CD14-positive monocyte (primary cell): ENCODE measurements around the gene GABBR2. TPM values are rescaled to one million over a fixed set of nuclear protein-coding genes. Genes with fewer than 3 reads are reported as not detected.

Source experiments
- DNase-seq, 3 donors: peaks; one replicate each; pipeline ENCODE4 v3.0.0-alpha.2; 2011 to 2022
- H2AFZ ChIP-seq: 2 replicates; pipeline ENCODE4 v1.6.0; 2012; ENCODE audit warnings: mild to moderate bottlenecking, low read depth, low read length, inconsistent platforms; ENCODE audit not compliant: insufficient read depth, poor library complexity, severe bottlenecking
- H3K27ac ChIP-seq, 2 donors: 1 replicate in 1 of 2; 2 replicates in 1 of 2; pipeline ENCODE4 v1.5.1; 2012 to 2013; ENCODE audit warnings: low read length in 2 of 2, control low read depth in 1 of 2, inconsistent platforms in 1 of 2, low read depth in 1 of 2, mild to moderate bottlenecking in 1 of 2
- H3K27me3 ChIP-seq, 2 donors: one replicate each; pipeline versions ENCODE4 v1.6.0 to v1.6.1; 2011 to 2013; ENCODE audit warnings: low read length in 2 of 2; ENCODE audit not compliant: control insufficient read depth in 2 of 2, insufficient read depth in 2 of 2
- H3K36me3 ChIP-seq, 2 donors: replicated peaks in 1 of 2; 1 replicate in 1 of 2; 2 replicates in 1 of 2; pipeline versions ENCODE4 v1.5.1 to v1.6.1; 2012 to 2013; ENCODE audit warnings: low read length in 2 of 2, control low read depth in 1 of 2, inconsistent platforms in 1 of 2, mild to moderate bottlenecking in 1 of 2; ENCODE audit not compliant: insufficient read depth in 2 of 2, control insufficient read depth in 1 of 2
- H3K4me1 ChIP-seq, 2 donors: 1 replicate in 1 of 2; 2 replicates in 1 of 2; pipeline versions ENCODE4 v1.5.1 to v1.6.1; 2012 to 2013; ENCODE audit warnings: low read length in 2 of 2, control low read depth in 1 of 2, inconsistent platforms in 1 of 2, mild to moderate bottlenecking in 1 of 2, moderate library complexity in 1 of 2; ENCODE audit not compliant: insufficient read depth in 2 of 2, control insufficient read depth in 1 of 2
- H3K4me2 ChIP-seq: replicated peaks from 2 replicates; pipeline ENCODE3; 2012; ENCODE audit warnings: low read length, moderate library complexity, mild to moderate bottlenecking; ENCODE audit not compliant: poor library complexity, severe bottlenecking; ENCODE audit errors: extremely low read depth
- H3K4me3 ChIP-seq, 3 experiments: fragments of 200-600 bp in 1 of 3; sonication (generic) in 1 of 3; replicated peaks in 1 of 3; 1 replicate in 2 of 3; 2 replicates in 1 of 3; pipeline ENCODE4 v1.5.1; 2011 to 2013; ENCODE audit warnings: low read length in 3 of 3, mild to moderate bottlenecking in 3 of 3, control low read depth in 2 of 3, low read depth in 2 of 3, inconsistent platforms in 1 of 3, moderate library complexity in 1 of 3
- H3K79me2 ChIP-seq: 2 replicates; pipeline ENCODE4 v1.6.0; 2012; ENCODE audit warnings: mild to moderate bottlenecking, control low read depth, inconsistent platforms, low read length, moderate library complexity; ENCODE audit not compliant: insufficient read depth
- H3K9ac ChIP-seq: 2 replicates; pipeline ENCODE4 v1.6.0; 2017; ENCODE audit warnings: low read length, mild to moderate bottlenecking; ENCODE audit not compliant: insufficient read depth, poor library complexity, severe bottlenecking
- H3K9me3 ChIP-seq, 2 donors: replicated peaks in 1 of 2; 1 replicate in 1 of 2; 2 replicates in 1 of 2; pipeline versions ENCODE4 v1.5.1 to v1.6.1; 2012 to 2013; ENCODE audit warnings: low read length in 2 of 2, control low read depth in 1 of 2; ENCODE audit not compliant: control insufficient read depth in 1 of 2, insufficient read depth in 1 of 2
- H4K20me1 ChIP-seq: 2 replicates; pipeline ENCODE4 v1.6.0; 2012; ENCODE audit warnings: mild to moderate bottlenecking, low read length, control low read depth, moderate library complexity; ENCODE audit not compliant: insufficient read depth
- H3K27ac Mint-ChIP-seq, 7 donors: one replicate each; pipeline ENCODE4 v1.8.0; 2020; ENCODE audit warnings: mild to moderate bottlenecking in 7 of 7, mixed read lengths in 7 of 7, moderate library complexity in 6 of 7, inconsistent platforms in 2 of 7
- H3K27me3 Mint-ChIP-seq, 3 donors: one replicate each; pipeline ENCODE4 v1.8.0; 2021 to 2022; ENCODE audit warnings: low read depth in 3 of 3, mild to moderate bottlenecking in 3 of 3, mixed read lengths in 3 of 3, moderate library complexity in 3 of 3, inconsistent platforms in 1 of 3
- H3K36me3 Mint-ChIP-seq, 2 donors: one replicate each; pipeline ENCODE4 v1.8.0; 2020; ENCODE audit warnings: mixed read lengths in 2 of 2, inconsistent platforms in 1 of 2, mild to moderate bottlenecking in 1 of 2
- H3K4me1 Mint-ChIP-seq: one replicate; pipeline ENCODE4 v1.8.0; 2020; ENCODE audit warnings: mild to moderate bottlenecking, mixed read lengths
- H3K4me3 Mint-ChIP-seq, 2 donors: one replicate each; pipeline ENCODE4 v1.8.0; 2020; ENCODE audit warnings: mild to moderate bottlenecking in 2 of 2, mixed read lengths in 2 of 2, moderate library complexity in 1 of 2
- H3K9me3 Mint-ChIP-seq, 7 donors: one replicate each; pipeline ENCODE4 v1.8.0; 2020 to 2022; ENCODE audit warnings: mixed read lengths in 7 of 7, mild to moderate bottlenecking in 6 of 7, moderate library complexity in 6 of 7, inconsistent platforms in 2 of 7
- CTCF ChIP-seq: fragments of 200-600 bp; IDR thresholded peaks from one replicate; pipeline ENCODE4 v1.8.0; 2022; ENCODE audit warnings: antibody characterized with exemption, mild to moderate bottlenecking
- WGBS: methylation state at CpG from one replicate; pipeline ENCODE4 v1.1.5; 2013; ENCODE audit warnings: missing lambda C conversion rate; ENCODE audit not compliant: insufficient coverage; 5-methylcytosine and 5-hydroxymethylcytosine counted together
- intact Hi-C, 2 donors: fragments of 100-400 bp; cut with micrococcal nuclease; formaldehyde crosslinking; loops; one replicate each; pipeline versions ENCODE4 v1.15.0 to v1.15.1; 2023
- polyA plus RNA-seq, 3 donors: library from polyadenylated mRNA; depleted of rRNA in 1 of 3; unstranded in 2 of 3; stranded (reverse) in 1 of 3; fragments of 300-500 nt in 2 of 3; fragments of >200 nt in 1 of 3; fragmentation: Illumina TruSeq in 2 of 3; gene quantifications; 1 replicate in 2 of 3; 2 replicates in 1 of 3; pipeline ENCODE4 v1.2.3, GENCODE V29; 2012 to 2021

GABBR2 gene
- polyA plus RNA-seq, 3 donors = not detected

DNA sequence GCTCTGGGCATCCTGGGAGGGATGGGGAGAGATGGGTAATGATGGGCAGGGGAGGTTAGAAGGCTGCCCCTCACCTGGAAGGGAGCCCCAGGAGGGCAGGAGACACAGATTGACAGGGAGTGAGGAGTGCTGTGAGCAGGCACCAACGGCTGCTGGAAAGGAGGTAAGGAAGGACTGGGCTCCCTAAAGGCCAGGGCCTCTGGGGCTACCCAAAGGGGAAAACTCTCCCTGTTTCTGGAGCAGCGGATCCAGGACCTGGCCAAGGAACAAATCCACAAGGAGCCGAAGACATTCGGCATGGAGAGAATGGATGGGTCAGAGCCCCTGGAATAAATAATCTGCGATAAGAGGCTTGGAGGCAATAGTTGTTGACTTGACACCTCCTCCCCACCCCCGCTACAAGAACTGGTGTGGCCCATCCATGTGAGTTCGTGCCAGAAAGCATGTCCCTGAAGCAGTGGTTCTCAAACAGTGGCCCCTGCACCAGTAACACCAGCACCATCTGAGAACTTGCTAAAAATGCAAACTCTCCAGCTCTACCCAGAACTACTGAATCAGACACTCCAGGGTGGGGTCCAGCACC is 208.3 kb downstream of the GABBR2 start:
- no peak for TF ChIP-seq CTCF
- no peaks in the 10 kb centered on the region for H3K9me3 ChIP-seq
- Mint-ChIP-seq H3K4me3 (no peak overlapping the region), H3K4me1 (no peaks in the 10 kb centered on the region), H3K27me3 (peaks cover 6 to 15% (median 9%) of the 10 kb centered on the region in 3 donors), H3K36me3 (no peaks in the 10 kb centered on the region), H3K27ac (no peak overlapping the region), H3K9me3 (peaks cover 0 to 3% (median 0%) of the 10 kb centered on the region in 7 donors)
- no peaks in the 10 kb centered on the region for H3K4me1 ChIP-seq
- H3K79me2 ChIP-seq = no peaks in the 10 kb centered on the region
- no peak overlapping the region for H3K4me3 ChIP-seq
- H3K9ac ChIP-seq = no peak overlapping the region
- 81% methylated on average over 3 of the region's 7 CpGs for WGBS
- intact Hi-C loops = no loop called here
- H3K27me3 ChIP-seq = no peaks in the 10 kb centered on the region
- no peak for DNase-seq
- H4K20me1 ChIP-seq = no peaks in the 10 kb centered on the region
- no peaks in the 10 kb centered on the region for H3K36me3 ChIP-seq
- H3K27ac ChIP-seq = no peak overlapping the region
- H2AFZ ChIP-seq = no peak overlapping the region
- no peak overlapping the region for H3K4me2 ChIP-seq

- H3K27me3 Mint-ChIP-seq = peaks cover 7 to 15% (median 10%) of the 10 kb centered on the region in 3 donors
- no peak overlapping the region for H3K4me2 ChIP-seq
- no peak overlapping the region for H3K9ac ChIP-seq
Observed at GRCh38 chr9:98495530-98495929, 213.2 kb downstream of the GABBR2 start.

More at GRCh38 chr9:98495530-98495929, 213.2 kb downstream of the GABBR2 start:
- Mint-ChIP-seq H3K4me1 (no peaks in the 10 kb centered on the region), H3K36me3 (no peaks in the 10 kb centered on the region), H3K4me3 (no peak overlapping the region), H3K27ac (no peak overlapping the region), H3K9me3 (peaks cover 0 to 5% (median 1%) of the 10 kb centered on the region in 7 donors)
- no peak for TF ChIP-seq CTCF
- Histone ChIP-seq H4K20me1 (no peaks in the 10 kb centered on the region), H2AFZ (no peak overlapping the region), H3K27me3 (no peaks in the 10 kb centered on the region), H3K9me3 (no peaks in the 10 kb centered on the region), H3K4me3 (no peak overlapping the region), H3K79me2 (no peaks in the 10 kb centered on the region), H3K36me3 (no peaks in the 10 kb centered on the region), H3K4me1 (no peaks in the 10 kb centered on the region), H3K27ac (no peak overlapping the region)
- intact Hi-C loops = no loop called here
- WGBS = 100% methylated on average over 1 of the region's 3 CpGs
- DNase-seq = no peak
